ENCODE measurements around the gene CCDC9B. TPM values are rescaled to one million over a fixed set of nuclear protein-coding genes. Genes with fewer than 3 reads are reported as not detected.

Gene CCDC9B
- total RNA-seq, 4 donors from 2014 or later = 2.4 to 43.8 (median 6.6) TPM

- Histone ChIP-seq H3K4me1 (no peaks in the 10 kb centered on the region), H3K4me3 (no peak overlapping the region), H3K27ac (no peak overlapping the region), H3K9me3 (no peaks in the 10 kb centered on the region), H3K36me3 (no peaks in the 10 kb centered on the region), H3K27me3 (no peaks in the 10 kb centered on the region)
- DNase-seq = no peak
- intact Hi-C loops (cut with DNase I; ENCODE audit: low total_unique reads) = no loop called here
- no peak for TF ChIP-seq CTCF (IDR thresholded peaks at IDR 0.05)
- no peak for TF ChIP-seq POLR2A (IDR thresholded peaks at IDR 0.05)
Measured at GRCh38 chr15:40300367-40300766, 40.4 kb downstream of the CCDC9B start.

- Histone ChIP-seq H3K36me3 (no peaks in the 10 kb centered on the region), H3K9me3 (no peaks in the 10 kb centered on the region), H3K4me3 (no peak overlapping the region), H3K4me1 (no peaks in the 10 kb centered on the region), H3K27ac (no peak overlapping the region), H3K27me3 (no peaks in the 10 kb centered on the region)
- intact Hi-C loops (cut with DNase I; ENCODE audit: low total_unique reads) = no loop called here
- no peak for DNase-seq
- TF ChIP-seq CTCF (IDR thresholded peaks at IDR 0.05) (no peak), POLR2A (IDR thresholded peaks at IDR 0.05) (no peak)
Measured at GRCh38 chr15:40298216-40298935, 42.4 kb downstream of the CCDC9B start.

- H3K27ac ChIP-seq = no peak overlapping the region
- H3K4me3 ChIP-seq = no peak overlapping the region
- H3K36me3 ChIP-seq = no peaks in the 10 kb centered on the region
- H3K4me1 ChIP-seq = no peaks in the 10 kb centered on the region
- TF ChIP-seq POLR2A (IDR thresholded peaks at IDR 0.05) (no peak), CTCF (IDR thresholded peaks at IDR 0.05) (no peak)
- intact Hi-C loops (cut with DNase I; ENCODE audit: low total_unique reads) = no loop called here
- no peak for DNase-seq
- H3K9me3 ChIP-seq = no peaks in the 10 kb centered on the region
- H3K27me3 ChIP-seq = no peaks in the 10 kb centered on the region
Measured at GRCh38 chr15:40297356-40297755, 43.4 kb downstream of the CCDC9B start.

GRCh38 chr15:40296561-40297230, 44.0 kb downstream of the CCDC9B start:
- Histone ChIP-seq H3K27me3 (no peaks in the 10 kb centered on the region), H3K27ac (no peak overlapping the region), H3K36me3 (no peaks in the 10 kb centered on the region), H3K4me1 (no peaks in the 10 kb centered on the region), H3K4me3 (no peak overlapping the region), H3K9me3 (no peaks in the 10 kb centered on the region)
- no peak for DNase-seq
- TF ChIP-seq POLR2A (IDR thresholded peaks at IDR 0.05) (no peak), CTCF (IDR thresholded peaks at IDR 0.05) (no peak)
- intact Hi-C loops (cut with DNase I; ENCODE audit: low total_unique reads) = no loop called here

- no peak for DNase-seq
- TF ChIP-seq POLR2A (IDR thresholded peaks at IDR 0.05) (no peak), CTCF (IDR thresholded peaks at IDR 0.05) (no peak)
- Histone ChIP-seq H3K27me3 (no peaks in the 10 kb centered on the region), H3K4me3 (no peak overlapping the region), H3K27ac (no peak overlapping the region), H3K9me3 (no peaks in the 10 kb centered on the region), H3K36me3 (no peaks in the 10 kb centered on the region), H3K4me1 (no peaks in the 10 kb centered on the region)
- intact Hi-C loops (cut with DNase I; ENCODE audit: low total_unique reads) = no loop called here
Measured at GRCh38 chr15:40295877-40296560, 44.7 kb downstream of the CCDC9B start.

Data from uterus (tissue), 4 donors.